Measurements from ENCODE around the gene NQO2.
"Not testable (repeated sequence)": the region's sequence is repeated elsewhere in the genome, so short reads cannot be mapped to it uniquely, and the experiment has no call there.

GRCh38 chr6:3055158-3055499 is 55.4 kb downstream of the NQO2 start:
- TF ChIP-seq, protein P1, sequence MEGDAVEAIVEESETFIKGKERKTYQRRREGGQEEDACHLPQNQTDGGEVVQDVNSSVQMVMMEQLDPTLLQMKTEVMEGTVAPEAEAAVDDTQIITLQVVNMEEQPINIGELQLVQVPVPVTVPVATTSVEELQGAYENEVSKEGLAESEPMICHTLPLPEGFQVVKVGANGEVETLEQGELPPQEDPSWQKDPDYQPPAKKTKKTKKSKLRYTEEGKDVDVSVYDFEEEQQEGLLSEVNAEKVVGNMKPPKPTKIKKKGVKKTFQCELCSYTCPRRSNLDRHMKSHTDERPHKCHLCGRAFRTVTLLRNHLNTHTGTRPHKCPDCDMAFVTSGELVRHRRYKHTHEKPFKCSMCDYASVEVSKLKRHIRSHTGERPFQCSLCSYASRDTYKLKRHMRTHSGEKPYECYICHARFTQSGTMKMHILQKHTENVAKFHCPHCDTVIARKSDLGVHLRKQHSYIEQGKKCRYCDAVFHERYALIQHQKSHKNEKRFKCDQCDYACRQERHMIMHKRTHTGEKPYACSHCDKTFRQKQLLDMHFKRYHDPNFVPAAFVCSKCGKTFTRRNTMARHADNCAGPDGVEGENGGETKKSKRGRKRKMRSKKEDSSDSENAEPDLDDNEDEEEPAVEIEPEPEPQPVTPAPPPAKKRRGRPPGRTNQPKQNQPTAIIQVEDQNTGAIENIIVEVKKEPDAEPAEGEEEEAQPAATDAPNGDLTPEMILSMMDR (IDR thresholded peaks at IDR 0.05): not testable (repeated sequence)
- not testable (repeated sequence) for TF ChIP-seq POLR2A (IDR thresholded peaks at IDR 0.05)

Data from testis (tissue), 2 donors.